HG03139 (cell line): ENCODE measurements around the gene ADGRG1.
"Not testable (repeated sequence)": the region's sequence is repeated elsewhere in the genome, so short reads cannot be mapped to it uniquely, and the experiment has no call there.

Experiments used
- ATAC-seq: cut with Tn5 transposase; IDR thresholded peaks from one replicate; pipeline ENCODE4 v1.9.1; 2021; ENCODE audit not compliant: unreplicated experiment

Gene ADGRG1

GRCh38 chr16:57695680-57696069, 67.2 kb downstream of the ADGRG1 start:
- ATAC-seq = no peak

GRCh38 chr16:57696240-57696639, 67.8 kb downstream of the ADGRG1 start:
- no peak for ATAC-seq

- ATAC-seq = no peak
Measured at GRCh38 chr16:57697896-57698537, 69.6 kb downstream of the ADGRG1 start.

- ATAC-seq = no peak
Measured at GRCh38 chr16:57698812-57699405, 70.5 kb downstream of the ADGRG1 start.

- no peak for ATAC-seq
Measured at GRCh38 chr16:57699481-57699880, 71.1 kb downstream of the ADGRG1 start.

- no peak for ATAC-seq
Measured at GRCh38 chr16:57699899-57700298, 71.5 kb downstream of the ADGRG1 start.

GRCh38 chr16:57700781-57701551, 72.5 kb downstream of the ADGRG1 start:
- ATAC-seq = no peak

- no peak for ATAC-seq
Measured at GRCh38 chr16:57701759-57702371, 73.4 kb downstream of the ADGRG1 start.

- ATAC-seq = no peak
Measured at GRCh38 chr16:57703416-57704010, 75.1 kb downstream of the ADGRG1 start.

- ATAC-seq = no peak
Measured at GRCh38 chr16:57704011-57704904, 75.8 kb downstream of the ADGRG1 start.

- ATAC-seq = no peak
Measured at GRCh38 chr16:57704905-57705852, 76.7 kb downstream of the ADGRG1 start.

GRCh38 chr16:57706717-57707116, 78.3 kb downstream of the ADGRG1 start:
- no peak for ATAC-seq

GRCh38 chr16:57707331-57707730, 78.9 kb downstream of the ADGRG1 start:
- no peak for ATAC-seq

- no peak for ATAC-seq
Measured at GRCh38 chr16:57708168-57708567, 79.7 kb downstream of the ADGRG1 start.

- no peak for ATAC-seq
Measured at GRCh38 chr16:57709663-57710062, 81.2 kb downstream of the ADGRG1 start.

- ATAC-seq = no peak
Measured at GRCh38 chr16:57711346-57711745, 82.9 kb downstream of the ADGRG1 start.

- ATAC-seq = no peak
Measured at GRCh38 chr16:57711993-57712392, 83.6 kb downstream of the ADGRG1 start.

GRCh38 chr16:57712569-57712968, 84.1 kb downstream of the ADGRG1 start:
- ATAC-seq = not testable (repeated sequence)

- no peak for ATAC-seq
Measured at GRCh38 chr16:57713596-57713995, 85.2 kb downstream of the ADGRG1 start.
